PFSK-1 (cell line): ENCODE results near the gene AKAP13.

ENCODE experiments used
- POLR2AphosphoS5 ChIP-seq: IDR thresholded peaks from 2 replicates; pipeline ENCODE4 v1.6.1; 2012; ENCODE audit warnings: low read depth, mild to moderate bottlenecking, control low read depth, low read length, moderate library complexity
- SIN3A ChIP-seq: IDR thresholded peaks from 2 replicates; pipeline ENCODE4 v1.6.1; 2012; ENCODE audit warnings: mild to moderate bottlenecking, low read length, moderate library complexity, borderline replicate concordance; ENCODE audit not compliant: insufficient read depth

GRCh38 chr15:85407421-85408269 lies 27.2 kb downstream of the AKAP13 start:
- TF ChIP-seq POLR2AphosphoS5 (no peak), SIN3A (no peak)
